Measurements from ENCODE around the gene TCF4.

The TCF4 gene

DNA sequence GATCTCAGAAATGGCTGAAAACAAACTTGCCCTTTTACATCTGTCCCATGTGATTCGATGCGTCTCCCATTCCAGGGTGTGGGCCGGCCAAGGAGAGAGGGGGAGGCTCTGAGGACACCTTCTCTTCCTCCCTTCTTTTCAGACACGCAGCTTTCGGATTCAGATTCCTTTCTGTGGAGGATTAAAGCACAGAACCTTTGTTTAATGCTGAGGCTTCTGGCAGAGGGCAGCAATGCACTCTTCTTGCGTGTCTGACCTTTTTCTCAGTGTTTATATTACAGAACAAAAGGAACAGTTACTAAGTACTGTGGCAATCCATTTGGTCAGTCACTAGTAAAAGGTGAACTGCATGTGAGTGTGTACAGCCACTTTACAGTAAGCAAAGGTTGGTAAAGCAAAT is 359.8 kb downstream of the TCF4 start (continued):
- TF ChIP-seq TRIM28 (IDR thresholded peaks at IDR 0.05; ENCODE audit: borderline replicate concordance, low read length) (no peak), BCL11A (tag by site-specific recombination; IDR thresholded peaks at IDR 0.05; ENCODE audit: low read depth) (no peak), SP3 (tag by site-specific recombination; IDR thresholded peaks at IDR 0.05) (no peak), ZNF423 (tag by site-specific recombination; IDR thresholded peaks at IDR 0.05) (no peak), ZNF214 (tag by site-specific recombination; IDR thresholded peaks at IDR 0.05; ENCODE audit: borderline replicate concordance) (no peak), ZNF596 (tag by site-specific recombination; IDR thresholded peaks at IDR 0.05) (no peak)
- TF ChIP-seq, protein P1, sequence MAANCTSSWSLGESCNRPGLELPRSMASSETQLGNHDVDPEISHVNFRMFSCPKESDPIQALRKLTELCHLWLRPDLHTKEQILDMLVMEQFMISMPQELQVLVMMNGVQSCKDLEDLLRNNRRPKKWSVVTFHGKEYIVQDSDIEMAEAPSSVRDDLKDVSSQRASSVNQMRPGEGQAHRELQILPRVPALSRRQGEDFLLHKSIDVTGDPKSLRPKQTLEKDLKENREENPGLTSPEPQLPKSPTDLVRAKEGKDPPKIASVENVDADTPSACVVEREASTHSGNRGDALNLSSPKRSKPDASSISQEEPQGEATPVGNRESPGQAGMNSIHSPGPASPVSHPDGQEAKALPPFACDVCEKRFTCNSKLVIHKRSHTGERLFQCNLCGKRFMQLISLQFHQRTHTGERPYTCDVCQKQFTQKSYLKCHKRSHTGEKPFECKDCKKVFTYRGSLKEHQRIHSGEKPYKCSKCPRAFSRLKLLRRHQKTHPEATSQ (tag by site-specific recombination; IDR thresholded peaks at IDR 0.05): no peak
- TF ChIP-seq, protein P2, sequence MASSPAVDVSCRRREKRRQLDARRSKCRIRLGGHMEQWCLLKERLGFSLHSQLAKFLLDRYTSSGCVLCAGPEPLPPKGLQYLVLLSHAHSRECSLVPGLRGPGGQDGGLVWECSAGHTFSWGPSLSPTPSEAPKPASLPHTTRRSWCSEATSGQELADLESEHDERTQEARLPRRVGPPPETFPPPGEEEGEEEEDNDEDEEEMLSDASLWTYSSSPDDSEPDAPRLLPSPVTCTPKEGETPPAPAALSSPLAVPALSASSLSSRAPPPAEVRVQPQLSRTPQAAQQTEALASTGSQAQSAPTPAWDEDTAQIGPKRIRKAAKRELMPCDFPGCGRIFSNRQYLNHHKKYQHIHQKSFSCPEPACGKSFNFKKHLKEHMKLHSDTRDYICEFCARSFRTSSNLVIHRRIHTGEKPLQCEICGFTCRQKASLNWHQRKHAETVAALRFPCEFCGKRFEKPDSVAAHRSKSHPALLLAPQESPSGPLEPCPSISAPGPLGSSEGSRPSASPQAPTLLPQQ (tag by site-specific recombination; IDR thresholded peaks at IDR 0.05): no peak
- TF ChIP-seq, protein P3, sequence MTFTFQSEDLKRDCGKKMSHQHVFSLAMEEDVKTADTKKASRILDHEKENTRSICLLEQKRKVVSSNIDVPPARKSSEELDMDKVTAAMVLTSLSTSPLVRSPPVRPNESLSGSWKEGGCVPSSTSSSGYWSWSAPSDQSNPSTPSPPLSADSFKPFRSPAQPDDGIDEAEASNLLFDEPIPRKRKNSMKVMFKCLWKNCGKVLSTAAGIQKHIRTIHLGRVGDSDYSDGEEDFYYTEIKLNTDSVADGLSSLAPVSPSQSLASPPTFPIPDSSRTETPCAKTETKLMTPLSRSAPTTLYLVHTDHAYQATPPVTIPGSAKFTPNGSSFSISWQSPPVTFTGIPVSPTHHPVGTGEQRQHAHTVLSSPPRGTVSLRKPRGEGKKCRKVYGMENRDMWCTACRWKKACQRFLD (tag by site-specific recombination; IDR thresholded peaks at IDR 0.05): no peak

DNA sequence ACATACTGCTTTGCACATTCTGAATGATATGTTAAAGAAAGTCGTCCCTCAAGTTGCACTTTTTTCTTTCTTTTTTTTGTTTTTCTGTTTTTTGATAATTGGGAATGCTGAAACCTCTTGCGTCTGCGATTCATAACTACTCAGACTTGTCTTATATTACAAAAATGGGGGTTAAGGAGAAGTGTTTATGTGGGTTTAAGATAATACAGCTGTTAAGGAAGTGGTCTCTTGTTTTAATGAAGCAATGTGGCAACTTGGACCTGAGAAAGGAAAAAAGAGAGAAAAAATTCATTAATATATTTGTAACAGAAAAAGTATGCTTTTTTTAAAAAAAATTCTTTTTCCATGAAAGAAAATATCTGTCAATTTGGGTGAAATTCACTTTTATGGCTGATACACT is 360.2 kb downstream of the TCF4 start:
- ChIA-PET POLR2A (interaction anchor here (0.7 kb wide), 1 partner anchor 376 kb away, joined by 4 read pairs; no protein-coding TSS in a partner anchor), CTCF (interaction anchor here (0.6 to 0.7 kb wide), 3 partner anchors 101 to 1349 kb away, joined by 3 to 7 read pairs (median 4); no protein-coding TSS in a partner anchor)
- H3K36me3 ChIP-seq (ENCODE audit: control insufficient read depth in 2 of 2, insufficient read depth in 1 of 2, low read length in 2 of 2): peaks cover 19 to 26% of the 10 kb centered on the region in 2 experiments

More for the DNA sequence above, 360.2 kb downstream of the TCF4 start:
- Histone ChIP-seq H3K4me3 (ENCODE audit: low read depth, low read length) (no peak overlapping the region), H3K27ac (ENCODE audit: extremely low read depth, low read depth, low read length) (no peak overlapping the region), H3K9me3 (ENCODE audit: control insufficient read depth, insufficient read depth, low read depth, low read length) (no peaks in the 10 kb centered on the region), H3K4me1 (ENCODE audit: control insufficient read depth, insufficient read depth, low read length) (0 out of 2 replicates have a peak, but pooled peaks cover 3% of the 10 kb centered on the region)
- TF ChIP-seq ZNF121 (tag by site-specific recombination; IDR thresholded peaks at IDR 0.05): no peak
- no peak for TF ChIP-seq ZBTB7A (tag by site-specific recombination; IDR thresholded peaks at IDR 0.05; ENCODE audit: low read depth)
- TF ChIP-seq ZSCAN30 (tag by site-specific recombination; IDR thresholded peaks at IDR 0.05): no peak
- TF ChIP-seq ZNF354C (tag by site-specific recombination; IDR thresholded peaks at IDR 0.05; ENCODE audit: borderline replicate concordance, low read depth): no peak
- TF ChIP-seq, protein P4, sequence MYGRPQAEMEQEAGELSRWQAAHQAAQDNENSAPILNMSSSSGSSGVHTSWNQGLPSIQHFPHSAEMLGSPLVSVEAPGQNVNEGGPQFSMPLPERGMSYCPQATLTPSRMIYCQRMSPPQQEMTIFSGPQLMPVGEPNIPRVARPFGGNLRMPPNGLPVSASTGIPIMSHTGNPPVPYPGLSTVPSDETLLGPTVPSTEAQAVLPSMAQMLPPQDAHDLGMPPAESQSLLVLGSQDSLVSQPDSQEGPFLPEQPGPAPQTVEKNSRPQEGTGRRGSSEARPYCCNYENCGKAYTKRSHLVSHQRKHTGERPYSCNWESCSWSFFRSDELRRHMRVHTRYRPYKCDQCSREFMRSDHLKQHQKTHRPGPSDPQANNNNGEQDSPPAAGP (tag by site-specific recombination; IDR thresholded peaks at IDR 0.05): no peak
- no peak for TF ChIP-seq ZNF24 (tag by site-specific recombination; IDR thresholded peaks at IDR 0.05)
- TF ChIP-seq, protein P5, sequence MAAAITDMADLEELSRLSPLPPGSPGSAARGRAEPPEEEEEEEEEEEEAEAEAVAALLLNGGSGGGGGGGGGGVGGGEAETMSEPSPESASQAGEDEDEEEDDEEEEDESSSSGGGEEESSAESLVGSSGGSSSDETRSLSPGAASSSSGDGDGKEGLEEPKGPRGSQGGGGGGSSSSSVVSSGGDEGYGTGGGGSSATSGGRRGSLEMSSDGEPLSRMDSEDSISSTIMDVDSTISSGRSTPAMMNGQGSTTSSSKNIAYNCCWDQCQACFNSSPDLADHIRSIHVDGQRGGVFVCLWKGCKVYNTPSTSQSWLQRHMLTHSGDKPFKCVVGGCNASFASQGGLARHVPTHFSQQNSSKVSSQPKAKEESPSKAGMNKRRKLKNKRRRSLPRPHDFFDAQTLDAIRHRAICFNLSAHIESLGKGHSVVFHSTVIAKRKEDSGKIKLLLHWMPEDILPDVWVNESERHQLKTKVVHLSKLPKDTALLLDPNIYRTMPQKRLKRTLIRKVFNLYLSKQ (tag by site-specific recombination; IDR thresholded peaks at IDR 0.05; ENCODE audit: borderline replicate concordance): no peak
- no peak for TF ChIP-seq ZNF341 (tag by site-specific recombination; IDR thresholded peaks at IDR 0.05; ENCODE audit: low read depth)
- no peak for TF ChIP-seq ZFP3 (tag by site-specific recombination; IDR thresholded peaks at IDR 0.05; ENCODE audit: low read depth)
- TF ChIP-seq, protein P6, sequence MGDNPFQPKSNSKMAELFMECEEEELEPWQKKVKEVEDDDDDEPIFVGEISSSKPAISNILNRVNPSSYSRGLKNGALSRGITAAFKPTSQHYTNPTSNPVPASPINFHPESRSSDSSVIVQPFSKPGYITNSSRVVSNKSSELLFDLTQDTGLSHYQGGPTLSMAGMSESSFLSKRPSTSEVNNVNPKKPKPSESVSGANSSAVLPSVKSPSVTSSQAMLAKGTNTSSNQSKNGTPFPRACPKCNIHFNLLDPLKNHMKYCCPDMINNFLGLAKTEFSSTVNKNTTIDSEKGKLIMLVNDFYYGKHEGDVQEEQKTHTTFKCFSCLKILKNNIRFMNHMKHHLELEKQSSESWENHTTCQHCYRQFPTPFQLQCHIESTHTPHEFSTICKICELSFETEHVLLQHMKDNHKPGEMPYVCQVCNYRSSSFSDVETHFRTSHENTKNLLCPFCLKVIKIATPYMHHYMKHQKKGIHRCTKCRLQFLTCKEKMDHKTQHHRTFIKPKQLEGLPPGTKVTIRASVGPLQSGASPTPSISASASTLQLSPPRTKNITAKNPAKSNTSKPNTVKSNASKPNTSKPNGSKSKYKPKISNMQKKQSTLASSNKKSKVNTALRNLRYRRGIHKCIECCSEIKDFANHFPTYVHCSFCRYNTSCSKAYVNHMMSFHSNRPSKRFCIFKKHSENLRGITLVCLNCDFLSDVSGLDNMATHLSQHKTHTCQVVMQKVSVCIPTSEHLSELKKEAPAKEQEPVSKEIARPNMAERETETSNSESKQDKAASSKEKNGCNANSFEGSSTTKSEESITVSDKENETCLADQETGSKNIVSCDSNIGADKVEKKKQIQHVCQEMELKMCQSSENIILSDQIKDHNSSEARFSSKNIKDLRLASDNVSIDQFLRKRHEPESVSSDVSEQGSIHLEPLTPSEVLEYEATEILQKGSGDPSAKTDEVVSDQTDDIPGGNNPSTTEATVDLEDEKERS (tag by site-specific recombination; IDR thresholded peaks at IDR 0.05): no peak
- TF ChIP-seq ZNF184 (tag by site-specific recombination; IDR thresholded peaks at IDR 0.05): no peak
